GM12878 (cell line): ENCODE measurements around the gene UBAP2. TPM values are rescaled to one million over a fixed set of nuclear protein-coding genes. Genes with fewer than 3 reads are reported as not detected.

ENCODE experiments used
- ATAC-seq: fragments of 200-7000 bp; cut with Tn5 transposase; 3 replicates; pipeline ENCODE4 v1.9.1; 2020; ENCODE audit warnings: mild to moderate bottlenecking, moderate library complexity
- BruUV-seq: library from RNA; stranded (reverse); fragments of 400-500 nt; replicated peaks from 2 replicates; lab custom pipeline; 2021; lab: Mats Ljungman, UMichigan
- CTCF ChIA-PET: fragments of 300-600 bp; sonication (Branson Sonifier 250); formaldehyde crosslinking; extraction: SDS; loops from one replicate; lab custom pipeline; 2021; ENCODE audit warnings: inconsistent platforms; lab: Yijun Ruan, JAX
- POLR2A ChIA-PET: fragments of 350-600 bp; formaldehyde crosslinking; extraction: SDS; loops from one replicate; lab custom pipeline; 2021; ENCODE audit warnings: inconsistent platforms; lab: Charles Lee
- RAD21 ChIA-PET: fragments of 300-600 bp; sonication (Branson Sonifier 250); formaldehyde crosslinking; loops from one replicate; lab custom pipeline; 2023; ENCODE audit warnings: antibody characterized with exemption; ENCODE audit not compliant: unreplicated experiment; lab: Charles Lee
- SMC1A ChIA-PET: fragments of 300-600 bp; sonication (Branson Sonifier 250); formaldehyde crosslinking; loops from one replicate; lab custom pipeline; 2023; ENCODE audit not compliant: unreplicated experiment, uncharacterized antibody; lab: Charles Lee
- DNase-seq: peaks from one replicate; pipeline ENCODE4 v3.0.0-alpha.2; 2011; ENCODE audit warnings: low read depth, low spot score
- FAIRE-seq: peaks from 3 replicates; lab custom pipeline; 2011; peaks lifted over from hg19 to GRCh38; lab: Jason Lieb, UNC
- H2AFZ ChIP-seq: 2 replicates; pipeline ENCODE4 v1.6.0; 2011; ENCODE audit warnings: low read depth, low read length, control low read depth; ENCODE audit not compliant: control insufficient read depth
- H3K27ac ChIP-seq: 2 replicates; pipeline ENCODE4 v1.5.1; 2011; ENCODE audit warnings: control low read depth; ENCODE audit not compliant: control insufficient read depth, insufficient read depth
- H3K27me3 ChIP-seq, 2 experiments: replicated peaks in 1 of 2; 2 replicates each; pipeline versions ENCODE4 v1.6.0 to v1.6.1; 2011; ENCODE audit warnings: low read length in 1 of 2; ENCODE audit not compliant: control insufficient read depth in 2 of 2, insufficient read depth in 2 of 2
- H3K36me3 ChIP-seq, 2 experiments: 2 replicates each; pipeline ENCODE4 v1.5.1; 2011; ENCODE audit warnings: low read length in 1 of 2; ENCODE audit not compliant: control insufficient read depth in 2 of 2, insufficient read depth in 2 of 2
- H3K4me1 ChIP-seq: 2 replicates; pipeline ENCODE4 v1.6.1; 2011; ENCODE audit warnings: mild to moderate bottlenecking, low read length, moderate library complexity, mixed read lengths; ENCODE audit not compliant: control insufficient read depth, insufficient read depth
- H3K4me2 ChIP-seq: 2 replicates; pipeline ENCODE4 v1.6.0; 2011; ENCODE audit warnings: control low read depth; ENCODE audit not compliant: control insufficient read depth, insufficient read depth
- H3K4me3 ChIP-seq: fragments of 200-600 bp; sonication (generic); 2 replicates; pipeline ENCODE4 v1.5.1; 2016
- H3K79me2 ChIP-seq: 2 replicates; pipeline ENCODE4 v1.6.0; 2011; ENCODE audit warnings: low read length; ENCODE audit not compliant: control insufficient read depth, insufficient read depth
- H3K9ac ChIP-seq: 2 replicates; pipeline ENCODE4 v1.8.0; 2011; ENCODE audit warnings: low read length, control low read depth, mixed read lengths; ENCODE audit not compliant: control insufficient read depth, insufficient read depth
- H3K9me3 ChIP-seq: replicated peaks from 3 replicates; pipeline ENCODE4 v1.5.1; 2011; ENCODE audit warnings: mild to moderate bottlenecking, low read length; ENCODE audit not compliant: control insufficient read depth, insufficient read depth
- H4K20me1 ChIP-seq: 2 replicates; pipeline ENCODE4 v1.6.0; 2011; ENCODE audit not compliant: control insufficient read depth, insufficient read depth
- BACH1 ChIP-seq: fragments of 450-650 bp; IDR thresholded peaks from 2 replicates; pipeline ENCODE4 v1.6.1; 2017; ENCODE audit warnings: mild to moderate bottlenecking, borderline replicate concordance
- ETV6 ChIP-seq, 2 experiments: fragments of 450-650 bp in 1 of 2; IDR thresholded peaks in 1 of 2; conservative IDR thresholded peaks in 1 of 2; 2 replicates each; pipeline ENCODE4 v1.6.1; 2014; ENCODE audit warnings: antibody characterized with exemption in 1 of 2, borderline replicate concordance in 1 of 2, low read depth in 1 of 2, mild to moderate bottlenecking in 1 of 2, moderate library complexity in 1 of 2
- FOXM1 ChIP-seq: IDR thresholded peaks from 2 replicates; pipeline ENCODE4 v1.6.1; 2012; ENCODE audit warnings: low read depth, mild to moderate bottlenecking, inconsistent platforms, low read length, moderate library complexity
- GABPA ChIP-seq: IDR thresholded peaks from 2 replicates; pipeline ENCODE4 v1.6.1; 2014; ENCODE audit warnings: antibody characterized with exemption, low read depth, mild to moderate bottlenecking, inconsistent platforms
- HDAC2 ChIP-seq: fragments of 200-600 bp; sonication (generic); IDR thresholded peaks from 2 replicates; pipeline ENCODE4 v1.6.1; 2017
- IRF3 ChIP-seq: fragments of 450-650 bp; IDR thresholded peaks from 2 replicates; pipeline ENCODE4 v1.6.1; 2014; ENCODE audit warnings: mild to moderate bottlenecking
- JUND ChIP-seq: IDR thresholded peaks from 2 replicates; pipeline ENCODE4 v1.6.1; 2012; ENCODE audit warnings: low read depth, mild to moderate bottlenecking, low read length, improper control_type of control experiment, moderate library complexity
- KAT2A ChIP-seq: conservative IDR thresholded peaks from 2 replicates; pipeline ENCODE4 v1.6.1; 2011; ENCODE audit warnings: low read depth, low read length; ENCODE audit not compliant: control insufficient read depth
- MYC ChIP-seq: IDR thresholded peaks from 2 replicates; pipeline ENCODE4 v1.6.1; 2011; ENCODE audit warnings: mild to moderate bottlenecking, low read length, moderate library complexity, inconsistent platforms; ENCODE audit not compliant: insufficient read depth, insufficient replicate concordance, insufficient read length, severe bottlenecking
- SIN3A ChIP-seq: IDR thresholded peaks from 2 replicates; pipeline ENCODE4 v1.6.1; 2012; ENCODE audit warnings: low read depth, low read length, improper control_type of control experiment
- SMAD1 ChIP-seq: fragments of 450-650 bp; IDR thresholded peaks from 2 replicates; pipeline ENCODE4 v1.6.1; 2018; ENCODE audit warnings: mild to moderate bottlenecking, low read depth; ENCODE audit not compliant: partially characterized antibody
- SMARCA5 ChIP-seq: fragments of 450-650 bp; IDR thresholded peaks from 2 replicates; pipeline ENCODE4 v1.6.1; 2017; ENCODE audit warnings: mild to moderate bottlenecking
- SMC3 ChIP-seq: IDR thresholded peaks from 2 replicates; pipeline ENCODE4 v1.6.1; 2011; ENCODE audit warnings: low read length, improper control_type of control experiment, borderline replicate concordance
- STAT3 ChIP-seq: IDR thresholded peaks from 2 replicates; pipeline ENCODE4 v1.6.1; 2011; ENCODE audit warnings: low read depth, low read length, improper control_type of control experiment
- SUZ12 ChIP-seq: fragments of 200-600 bp; sonication (generic); IDR thresholded peaks from one replicate; pipeline ENCODE4 v1.6.1; 2018; ENCODE audit warnings: antibody characterized with exemption, mild to moderate bottlenecking; ENCODE audit not compliant: unreplicated experiment
- ZBED1 ChIP-seq: IDR thresholded peaks from 2 replicates; pipeline ENCODE4 v1.6.1; 2016; ENCODE audit warnings: borderline replicate concordance
- ZBTB11 ChIP-seq: fragments of 450-650 bp; formaldehyde crosslinking; IDR thresholded peaks from 2 replicates; pipeline ENCODE4 v1.5.0; 2022; ENCODE audit warnings: mild to moderate bottlenecking, missing genetic modification characterization
- ZNF622 ChIP-seq: fragments of 450-650 bp; IDR thresholded peaks from 2 replicates; pipeline ENCODE4 v1.6.1; 2017; ENCODE audit warnings: mild to moderate bottlenecking, inconsistent platforms
- WGBS: methylation state at CpG from one replicate; pipeline ENCODE4 v1.1.6; 2016; ENCODE audit warnings: low lambda C conversion rate; ENCODE audit not compliant: insufficient replicate concordance, insufficient coverage; ENCODE audit errors: missing lambda C conversion rate; 5-methylcytosine and 5-hydroxymethylcytosine counted together
- in situ Hi-C: fragments of 300-500 bp; cut with MboI; formaldehyde crosslinking; loops from 9 replicates; pipeline ENCODE4 v1.14.3; 2018; ENCODE audit warnings: mixed read lengths
- intact Hi-C: fragments of 100-400 bp; cut with micrococcal nuclease; formaldehyde crosslinking; loops from one replicate; pipeline ENCODE4 v1.14.2; 2022; ENCODE audit not compliant: unreplicated experiment
- polyA plus RNA-seq, 11 experiments: library from polyadenylated mRNA; depleted of rRNA in 4 of 11; unstranded in 6 of 11; stranded (reverse) in 5 of 11; fragments of >200 nt; fragmentation: Nextera tagmentation in 4 of 11; fragmentation: Illumina TruSeq in 1 of 11; extraction: Ambion mirVana in 4 of 11; extraction: Trizol in 1 of 11; gene quantifications; 1 replicate in 1 of 11; 2 replicates in 10 of 11; pipeline versions ENCODE4 v1.2.1 to v1.2.3, GENCODE V29; 2011 to 2016; ENCODE audit warnings: inconsistent platforms in 2 of 11, missing spikeins in 2 of 11, low read depth in 1 of 11
- total RNA-seq, 4 experiments: library from RNA; depleted of rRNA in 3 of 4; stranded (reverse); fragments of >200 nt in 3 of 4; fragmentation: Illumina TruSeq in 1 of 4; extraction: Trizol in 1 of 4; gene quantifications; 2 replicates each; pipeline versions ENCODE4 v1.2.1 to v1.2.3, GENCODE V29; 2013 to 2021

Gene UBAP2
- total and polyA plus RNA-seq, 10 of the 15 experiments (the other 5 are each of a cell fraction or from before 2014, with no cell fraction given), result 8.5 to 48.2 (median 28.1) TPM

- no peak overlapping the region for H2AFZ ChIP-seq
- FAIRE-seq, result no peak
- H3K79me2 ChIP-seq, result no peaks in the 10 kb centered on the region
- RAD21 ChIA-PET, result no interaction called here
- BruUV-seq, result no TSS peak
- no peak for DNase-seq
- H3K36me3 ChIP-seq, result peaks cover 7 to 27% of the 10 kb centered on the region in 2 experiments
- H3K27me3 ChIP-seq, result no peaks in the 10 kb centered on the region
- CTCF ChIA-PET, result interaction anchor here (0.6 to 1.1 kb wide), 2 partner anchors 12 to 172 kb away, joined by 3 read pairs; no protein-coding TSS in a partner anchor
- no peak overlapping the region for H3K27ac ChIP-seq
- no peak overlapping the region for H3K4me2 ChIP-seq
- no peaks in the 10 kb centered on the region for H3K4me1 ChIP-seq
- H4K20me1 ChIP-seq, result no peaks in the 10 kb centered on the region
- H3K9ac ChIP-seq, result no peak overlapping the region
- SMC1A ChIA-PET, result interaction anchor here (0.7 kb wide), 1 partner anchor 71 kb away, joined by 3 read pairs; no protein-coding TSS in a partner anchor
- 66% methylated on average over 6 of the region's 6 CpGs for WGBS
- intact Hi-C loops (no loop called here), in situ Hi-C loops (no loop called here)
- H3K4me3 ChIP-seq, result no peak overlapping the region
- TF ChIP-seq KAT2A (no peak), ETV6 (conservative IDR thresholded peaks at IDR 0.05 in 1 of 2, IDR thresholded peaks at IDR 0.05 in 1 of 2; ENCODE audit: borderline replicate concordance in 1 of 2, low read depth in 1 of 2) (no peak), STAT3 (no peak), JUND (no peak), SUZ12 (no peak), BACH1 (no peak), SIN3A (no peak), ZBED1 (no peak), ZBTB11 (CRISPR knock-in tag) (no peak), GABPA (no peak), HDAC2 (no peak), SMARCA5 (no peak), FOXM1 (no peak), IRF3 (no peak), SMAD1 (no peak), MYC (no peak), ZNF622 (no peak), SMC3 (no peak)
- POLR2A ChIA-PET, result no interaction called here
- no peaks in the 10 kb centered on the region for H3K9me3 ChIP-seq
- no peak for ATAC-seq
Measured at GRCh38 chr9:34085581-34086500, 37.2 kb upstream of the UBAP2 start.
